Tibial artery (tissue), 4 donors: ENCODE data around the gene OTOF.

ENCODE experiments used
- DNase-seq, 2 donors: peaks; one replicate each; pipeline ENCODE4 v3.0.0-alpha.2; 2019
- H3K27ac ChIP-seq, 2 donors: fragments of 200-600 bp; sonication (generic) in 1 of 2; 1 replicate in 1 of 2; 2 replicates in 1 of 2; pipeline ENCODE4 v1.5.1; 2018 to 2019; ENCODE audit warnings: mild to moderate bottlenecking in 1 of 2
- H3K27me3 ChIP-seq, 2 donors: fragments of 200-600 bp; sonication (generic) in 1 of 2; one replicate each; pipeline versions ENCODE4 v1.5.1 to v1.6.0; 2016 to 2019
- H3K36me3 ChIP-seq, 3 donors: fragments of 200-600 bp; sonication (generic) in 2 of 3; one replicate each; pipeline ENCODE4 v1.5.1; 2016 to 2019; ENCODE audit warnings: mild to moderate bottlenecking in 2 of 3
- H3K4me1 ChIP-seq, 4 donors: fragments of 200-600 bp; sonication (generic) in 2 of 4; 1 replicate in 3 of 4; 2 replicates in 1 of 4; pipeline ENCODE4 v1.5.1; 2016 to 2019
- H3K4me3 ChIP-seq, 2 donors: fragments of 200-600 bp; sonication (generic) in 1 of 2; 1 replicate in 1 of 2; 2 replicates in 1 of 2; pipeline ENCODE4 v1.5.1; 2018 to 2019; ENCODE audit warnings: mild to moderate bottlenecking in 2 of 2
- H3K9me3 ChIP-seq, 3 donors: fragments of 200-600 bp; sonication (generic) in 1 of 3; one replicate each; pipeline ENCODE4 v1.5.1; 2016 to 2019
- intact Hi-C: fragments of 100-400 bp; cut with DNase I; formaldehyde crosslinking; loops from one replicate; pipeline ENCODE4 v1.15.0; 2023; ENCODE audit warnings: low total_unique reads
- TF ChIP-seq, protein P1 (sequence below), 2 experiments: fragments of 200-600 bp in 1 of 2; fragments of 450-650 bp in 1 of 2; IDR thresholded peaks; one replicate each; pipeline ENCODE4 v1.5.1; 2017 to 2019; ENCODE audit warnings: antibody characterized with exemption in 2 of 2, mild to moderate bottlenecking in 1 of 2, moderate library complexity in 1 of 2

Gene OTOF

DNA sequence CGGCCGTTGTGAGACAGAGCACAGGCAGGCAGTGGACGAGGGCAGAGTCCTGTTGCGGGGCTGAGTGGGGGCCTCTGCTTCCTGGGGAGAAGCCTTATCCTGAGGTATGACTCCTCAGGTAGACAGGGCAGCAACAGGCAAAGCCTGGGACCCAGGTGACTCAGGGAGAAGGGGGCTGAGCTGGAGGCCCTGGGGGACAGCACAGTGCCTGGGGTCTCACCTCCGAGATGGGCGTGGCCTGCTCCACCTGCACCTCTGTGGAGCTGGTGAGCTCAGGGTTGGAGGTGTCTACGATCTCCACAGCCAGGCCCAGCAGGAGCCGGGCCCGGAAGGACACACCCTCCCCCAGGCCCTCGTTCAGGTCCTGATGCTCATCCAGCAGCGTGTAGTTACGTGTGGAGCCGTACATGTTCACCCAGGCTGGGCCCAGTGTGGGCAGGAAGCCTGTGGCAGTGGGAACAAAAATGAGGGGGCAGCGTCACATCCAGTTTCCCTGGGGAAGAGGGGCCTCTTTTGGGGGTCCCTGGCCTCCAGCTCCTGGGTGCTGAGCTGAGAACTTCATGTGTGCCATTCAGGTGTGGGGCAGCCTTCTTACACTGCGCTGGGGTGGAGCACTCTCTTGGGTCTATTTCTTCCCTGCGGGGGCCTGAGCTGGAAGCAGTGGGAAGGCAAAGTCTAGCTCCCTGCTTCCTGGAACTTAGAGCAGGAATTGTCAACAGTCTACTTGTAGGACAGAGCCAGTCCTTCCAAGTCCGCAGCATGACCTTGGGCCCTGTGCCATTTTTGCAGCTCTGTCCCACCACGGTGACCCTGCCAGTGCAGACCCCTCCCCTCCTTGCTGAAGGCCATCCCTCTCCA, 2.9 kb upstream of the OTOF start:
- no peaks in the 10 kb centered on the region for H3K36me3 ChIP-seq
- TF ChIP-seq, protein P1, sequence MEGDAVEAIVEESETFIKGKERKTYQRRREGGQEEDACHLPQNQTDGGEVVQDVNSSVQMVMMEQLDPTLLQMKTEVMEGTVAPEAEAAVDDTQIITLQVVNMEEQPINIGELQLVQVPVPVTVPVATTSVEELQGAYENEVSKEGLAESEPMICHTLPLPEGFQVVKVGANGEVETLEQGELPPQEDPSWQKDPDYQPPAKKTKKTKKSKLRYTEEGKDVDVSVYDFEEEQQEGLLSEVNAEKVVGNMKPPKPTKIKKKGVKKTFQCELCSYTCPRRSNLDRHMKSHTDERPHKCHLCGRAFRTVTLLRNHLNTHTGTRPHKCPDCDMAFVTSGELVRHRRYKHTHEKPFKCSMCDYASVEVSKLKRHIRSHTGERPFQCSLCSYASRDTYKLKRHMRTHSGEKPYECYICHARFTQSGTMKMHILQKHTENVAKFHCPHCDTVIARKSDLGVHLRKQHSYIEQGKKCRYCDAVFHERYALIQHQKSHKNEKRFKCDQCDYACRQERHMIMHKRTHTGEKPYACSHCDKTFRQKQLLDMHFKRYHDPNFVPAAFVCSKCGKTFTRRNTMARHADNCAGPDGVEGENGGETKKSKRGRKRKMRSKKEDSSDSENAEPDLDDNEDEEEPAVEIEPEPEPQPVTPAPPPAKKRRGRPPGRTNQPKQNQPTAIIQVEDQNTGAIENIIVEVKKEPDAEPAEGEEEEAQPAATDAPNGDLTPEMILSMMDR (IDR thresholded peaks at IDR 0.05), result no peak
- H3K4me3 ChIP-seq, result no peak overlapping the region
- no peaks in the 10 kb centered on the region for H3K9me3 ChIP-seq
- peaks cover 0 to 4% (median 0%) of the 10 kb centered on the region in 4 donors for H3K4me1 ChIP-seq
- DNase-seq, result no peak
- no peak overlapping the region for H3K27ac ChIP-seq
- intact Hi-C loops, result no loop called here
- H3K27me3 ChIP-seq, result peaks cover 0 to 10% of the 10 kb centered on the region in 2 donors

DNA sequence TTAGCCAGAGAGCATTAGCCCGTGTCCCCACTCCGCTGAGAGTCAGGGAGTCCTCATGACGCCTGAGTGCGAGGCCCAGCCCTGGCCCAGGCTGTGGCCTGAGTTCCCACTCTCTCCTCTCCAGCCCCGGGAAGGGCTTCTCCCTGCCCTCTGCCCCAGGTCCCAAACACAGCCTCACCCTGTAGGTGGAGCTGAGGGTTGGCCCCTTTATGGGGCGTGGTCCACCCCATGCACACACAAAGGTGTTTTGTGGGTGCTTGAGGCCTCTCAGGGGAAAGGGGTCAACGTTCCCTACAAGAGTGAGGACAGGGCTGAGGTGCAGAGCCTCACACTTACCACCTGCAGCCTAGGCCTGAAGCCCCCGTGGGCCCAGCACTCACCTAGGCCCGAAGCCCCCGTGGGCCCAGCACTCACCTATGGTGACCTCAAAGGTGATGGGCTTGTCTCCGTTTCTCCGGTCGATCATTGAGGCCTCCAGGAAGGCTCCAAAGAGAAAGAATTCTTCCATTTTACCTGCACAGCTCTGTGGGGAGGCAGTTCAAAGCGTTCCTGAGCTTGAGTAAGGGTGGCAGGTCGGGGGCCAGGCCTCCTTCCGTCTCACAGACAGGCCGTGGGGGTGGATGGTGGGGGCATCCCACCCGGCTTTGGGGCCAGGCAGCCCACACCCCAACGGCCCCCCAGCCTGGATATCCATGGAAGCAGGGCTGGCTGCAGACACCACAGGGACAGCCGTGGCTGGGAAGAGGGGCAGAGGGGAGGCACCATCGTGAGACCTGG, 2.1 kb upstream of the OTOF start:
- Histone ChIP-seq H3K36me3 (no peaks in the 10 kb centered on the region), H3K4me3 (no peak overlapping the region), H3K27me3 (peaks cover 0 to 5% of the 10 kb centered on the region in 2 donors), H3K27ac (no peak overlapping the region), H3K4me1 (peaks cover 0 to 4% (median 0%) of the 10 kb centered on the region in 4 donors), H3K9me3 (no peaks in the 10 kb centered on the region)
- DNase-seq, result no peak
- TF ChIP-seq, protein P1 (IDR thresholded peaks at IDR 0.05), result no peak
- intact Hi-C loops, result no loop called here

DNA sequence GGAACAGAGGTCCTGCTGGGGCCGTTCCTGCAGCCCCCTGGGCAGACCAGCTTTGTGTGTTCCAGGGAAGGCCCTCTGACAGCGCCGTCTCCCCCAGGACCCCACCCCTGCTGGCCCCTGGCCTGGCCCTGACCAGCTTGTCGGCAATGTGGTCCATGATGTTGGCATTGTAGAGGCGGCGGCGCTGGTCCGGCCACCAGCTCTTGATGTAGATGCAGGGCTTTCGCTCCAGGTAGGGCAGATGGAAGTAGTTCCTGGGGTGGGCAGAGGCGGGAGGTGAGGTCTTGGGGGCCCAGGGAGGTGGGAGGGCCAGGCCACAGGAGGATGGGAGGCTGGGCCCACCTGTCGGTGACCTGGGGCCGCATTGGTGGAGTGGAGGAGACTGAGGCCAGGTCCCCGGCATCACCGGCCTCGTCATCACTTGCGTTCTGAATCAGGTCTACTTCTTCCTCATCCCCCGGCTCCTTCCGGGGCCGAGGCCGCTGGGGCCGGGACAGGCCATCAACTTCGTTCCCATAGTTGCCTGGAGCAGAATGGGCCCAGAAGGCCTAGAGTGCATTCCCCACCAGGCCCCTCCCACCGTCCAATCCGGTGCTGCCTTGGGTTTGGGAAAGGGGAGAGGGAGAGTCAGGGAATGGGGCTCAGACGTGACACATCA, 1.3 kb upstream of the OTOF start:
- Histone ChIP-seq H3K4me1 (peaks cover 0 to 4% (median 0%) of the 10 kb centered on the region in 4 donors), H3K4me3 (no peak overlapping the region), H3K9me3 (no peaks in the 10 kb centered on the region), H3K36me3 (no peaks in the 10 kb centered on the region), H3K27ac (no peak overlapping the region), H3K27me3 (peaks cover 0 to 2% of the 10 kb centered on the region in 2 donors)
- no peak for DNase-seq
- TF ChIP-seq, protein P1 (IDR thresholded peaks at IDR 0.05), result no peak
- intact Hi-C loops, result no loop called here

DNA sequence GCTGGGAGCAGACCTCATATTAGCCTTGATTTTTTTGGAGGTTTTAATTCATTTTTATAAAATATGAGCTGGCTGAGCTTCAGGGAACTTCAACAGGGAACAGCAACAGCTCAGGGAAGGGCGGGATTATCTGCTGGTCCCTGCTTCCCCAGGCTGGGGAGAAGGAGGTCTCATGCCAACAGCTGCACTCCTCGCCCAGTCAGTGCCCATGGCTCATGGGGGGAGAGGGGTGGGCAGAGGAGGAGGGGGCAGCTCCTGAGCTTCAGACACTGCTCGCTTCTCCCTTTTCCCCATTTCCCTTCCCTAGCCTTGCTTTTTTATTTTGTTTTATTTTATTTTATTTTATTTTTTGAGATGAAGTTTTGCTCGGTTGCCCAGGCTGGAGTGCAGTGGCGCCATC, 442 bp upstream of the OTOF start:
- no peak for DNase-seq
- H3K9me3 ChIP-seq, result no peaks in the 10 kb centered on the region
- H3K4me1 ChIP-seq, result peaks cover 0 to 4% (median 0%) of the 10 kb centered on the region in 4 donors
- no peaks in the 10 kb centered on the region for H3K27me3 ChIP-seq
- H3K27ac ChIP-seq, result no peak overlapping the region
- intact Hi-C loops, result no loop called here
- no peak overlapping the region for H3K4me3 ChIP-seq
- no peaks in the 10 kb centered on the region for H3K36me3 ChIP-seq
- TF ChIP-seq, protein P1 (IDR thresholded peaks at IDR 0.05), result no peak

DNA sequence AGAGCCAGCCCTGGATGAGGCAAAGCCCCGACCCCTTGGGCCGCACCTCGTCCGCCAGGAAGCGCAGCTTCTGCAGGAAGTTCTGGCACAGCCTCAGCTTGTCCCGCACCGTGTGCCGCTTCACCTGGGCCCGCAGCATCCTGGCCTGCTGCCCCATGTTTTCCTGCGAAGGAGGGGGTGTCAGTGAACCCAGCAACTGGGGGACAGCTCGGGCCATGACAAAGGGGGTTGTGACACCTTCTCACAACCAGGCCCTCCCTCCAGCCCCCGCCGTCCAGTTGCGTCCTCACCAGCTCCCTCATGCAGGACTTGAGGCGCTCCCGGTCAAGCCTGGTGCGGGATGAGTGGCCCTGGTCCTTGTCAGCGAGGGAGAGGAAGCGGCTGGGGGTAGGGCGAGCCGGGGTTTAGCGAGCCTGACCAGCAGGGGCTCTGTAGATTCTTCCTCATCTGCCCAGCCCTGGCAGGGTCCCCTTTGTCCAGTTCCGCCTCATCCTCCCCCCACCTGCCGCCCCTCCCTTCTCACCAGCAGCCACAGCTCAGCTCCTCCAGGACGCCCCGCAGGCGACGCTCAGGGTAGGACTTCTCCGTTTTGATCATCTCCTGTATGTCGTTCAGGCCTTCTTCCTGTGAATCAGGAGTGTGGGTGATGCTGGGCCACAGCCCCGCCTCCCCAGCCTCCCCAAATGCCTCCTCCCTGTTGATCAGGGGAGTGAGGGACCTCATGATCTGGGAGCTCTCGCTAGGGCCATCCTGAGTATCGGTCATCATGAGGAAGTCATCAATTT, 606 bp downstream of the OTOF start:
- H3K9me3 ChIP-seq, result no peaks in the 10 kb centered on the region
- no peak for DNase-seq
- intact Hi-C loops, result no loop called here

More for the DNA sequence above, 606 bp downstream of the OTOF start:
- H3K27ac ChIP-seq, result no peak overlapping the region
- H3K27me3 ChIP-seq, result no peaks in the 10 kb centered on the region
- no peak overlapping the region for H3K4me3 ChIP-seq
- H3K36me3 ChIP-seq, result no peaks in the 10 kb centered on the region
- TF ChIP-seq, protein P1 (IDR thresholded peaks at IDR 0.05), result no peak
- peaks cover 0 to 4% (median 0%) of the 10 kb centered on the region in 4 donors for H3K4me1 ChIP-seq
